NCI-H1694 (cell line): ENCODE data around the gene CEP104.

Experiments
- DNase-seq: peaks from one replicate; lab custom pipeline; 2025; lab: John Stamatoyannopoulos, UW

Gene CEP104

GRCh38 chr1:3762873-3763228 is 94.2 kb downstream of the CEP104 start:
- DNase-seq, result no peak

GRCh38 chr1:3762151-3762872 is 94.7 kb downstream of the CEP104 start:
- DNase-seq, result no peak
